HEK293 (cell line): Measurements from ENCODE around the gene GLYATL3.
A peak's percentile ranks its signal among the peaks of the same experiment; 100 is the strongest.

ENCODE experiments used
- ATF2 ChIP-seq: fragments of 450-650 bp; formaldehyde crosslinking; IDR thresholded peaks from 2 replicates; pipeline ENCODE4 v1.5.1; 2016; ENCODE audit warnings: missing biosample characterization, missing genetic modification characterization, low read depth
- BCL11A ChIP-seq: fragments of 450-650 bp; formaldehyde crosslinking; IDR thresholded peaks from 2 replicates; pipeline ENCODE4 v1.5.1; 2016; ENCODE audit warnings: low read depth, missing biosample characterization, missing genetic modification characterization
- BCL6B ChIP-seq: fragments of 450-650 bp; formaldehyde crosslinking; IDR thresholded peaks from 2 replicates; pipeline ENCODE4 v1.5.1; 2017; ENCODE audit warnings: missing biosample characterization, missing genetic modification characterization
- INSM2 ChIP-seq: fragments of 450-650 bp; formaldehyde crosslinking; IDR thresholded peaks from 2 replicates; pipeline ENCODE4 v1.5.1; 2016; ENCODE audit warnings: missing biosample characterization, missing genetic modification characterization
- KLF1 ChIP-seq: fragments of 450-650 bp; formaldehyde crosslinking; IDR thresholded peaks from 2 replicates; pipeline ENCODE4 v1.5.1; 2016; ENCODE audit warnings: missing biosample characterization, missing genetic modification characterization
- KLF16 ChIP-seq: fragments of 450-650 bp; formaldehyde crosslinking; IDR thresholded peaks from 2 replicates; pipeline ENCODE4 v1.5.1; 2017; ENCODE audit warnings: missing biosample characterization, missing genetic modification characterization
- MYNN ChIP-seq: fragments of 450-650 bp; formaldehyde crosslinking; IDR thresholded peaks from 2 replicates; pipeline ENCODE4 v1.5.1; 2016; ENCODE audit warnings: missing biosample characterization, missing genetic modification characterization, borderline replicate concordance
- OVOL3 ChIP-seq: fragments of 450-650 bp; formaldehyde crosslinking; IDR thresholded peaks from 2 replicates; pipeline ENCODE4 v1.5.1; 2016; ENCODE audit warnings: missing biosample characterization, missing genetic modification characterization
- PRDM6 ChIP-seq: fragments of 450-650 bp; formaldehyde crosslinking; IDR thresholded peaks from 2 replicates; pipeline ENCODE4 v1.5.1; 2017; ENCODE audit warnings: missing biosample characterization, missing genetic modification characterization
- SP3 ChIP-seq: fragments of 450-650 bp; formaldehyde crosslinking; IDR thresholded peaks from 2 replicates; pipeline ENCODE4 v1.5.1; 2016; ENCODE audit warnings: missing biosample characterization, missing genetic modification characterization
- TRIM28 ChIP-seq: IDR thresholded peaks from 2 replicates; pipeline ENCODE4 v1.6.1; 2011; ENCODE audit warnings: low read length, control low read depth, borderline replicate concordance
- WT1 ChIP-seq: fragments of 450-650 bp; formaldehyde crosslinking; IDR thresholded peaks from 2 replicates; pipeline ENCODE4 v1.5.1; 2016; ENCODE audit warnings: missing biosample characterization, missing genetic modification characterization
- ZBTB17 ChIP-seq: fragments of 450-650 bp; formaldehyde crosslinking; IDR thresholded peaks from 2 replicates; pipeline ENCODE4 v1.5.1; 2016; ENCODE audit warnings: missing biosample characterization, missing genetic modification characterization
- ZBTB49 ChIP-seq: fragments of 450-650 bp; formaldehyde crosslinking; IDR thresholded peaks from 2 replicates; pipeline ENCODE4 v1.5.1; 2016; ENCODE audit warnings: missing biosample characterization, missing genetic modification characterization, low read depth
- ZBTB6 ChIP-seq: fragments of 450-650 bp; formaldehyde crosslinking; IDR thresholded peaks from 2 replicates; pipeline ENCODE4 v1.5.1; 2017; ENCODE audit warnings: missing biosample characterization, missing genetic modification characterization
- ZEB2 ChIP-seq: fragments of 450-650 bp; formaldehyde crosslinking; IDR thresholded peaks from 2 replicates; pipeline ENCODE4 v1.5.1; 2016; ENCODE audit warnings: missing biosample characterization, missing genetic modification characterization
- ZFP37 ChIP-seq: fragments of 450-650 bp; formaldehyde crosslinking; IDR thresholded peaks from 2 replicates; pipeline ENCODE4 v1.5.1; 2016; ENCODE audit warnings: missing biosample characterization, missing genetic modification characterization
- ZIC2 ChIP-seq: fragments of 450-650 bp; formaldehyde crosslinking; IDR thresholded peaks from 2 replicates; pipeline ENCODE4 v1.5.1; 2016; ENCODE audit warnings: missing biosample characterization, missing genetic modification characterization
- ZNF10 ChIP-seq: fragments of 450-650 bp; formaldehyde crosslinking; IDR thresholded peaks from 2 replicates; pipeline ENCODE4 v1.5.1; 2017; ENCODE audit warnings: missing biosample characterization, missing genetic modification characterization
- ZNF140 ChIP-seq: fragments of 450-650 bp; formaldehyde crosslinking; IDR thresholded peaks from 2 replicates; pipeline ENCODE4 v1.5.1; 2016; ENCODE audit warnings: missing biosample characterization, missing genetic modification characterization
- ZNF146 ChIP-seq: fragments of 450-650 bp; formaldehyde crosslinking; IDR thresholded peaks from 2 replicates; pipeline ENCODE4 v1.5.1; 2016; ENCODE audit warnings: missing biosample characterization, missing genetic modification characterization
- ZNF2 ChIP-seq: fragments of 450-650 bp; formaldehyde crosslinking; IDR thresholded peaks from 2 replicates; pipeline ENCODE4 v1.5.1; 2016; ENCODE audit warnings: missing biosample characterization, missing genetic modification characterization
- ZNF24 ChIP-seq: fragments of 450-650 bp; formaldehyde crosslinking; IDR thresholded peaks from 2 replicates; pipeline ENCODE4 v1.5.1; 2016; ENCODE audit warnings: missing biosample characterization, missing genetic modification characterization
- ZNF292 ChIP-seq: fragments of 450-650 bp; formaldehyde crosslinking; IDR thresholded peaks from 2 replicates; pipeline ENCODE4 v1.5.1; 2016; ENCODE audit warnings: low read depth, missing biosample characterization, missing genetic modification characterization, borderline replicate concordance
- ZNF366 ChIP-seq: fragments of 450-650 bp; formaldehyde crosslinking; conservative IDR thresholded peaks from 2 replicates; pipeline ENCODE4 v1.5.1; 2016; ENCODE audit warnings: missing biosample characterization, missing genetic modification characterization
- ZNF639 ChIP-seq: fragments of 450-650 bp; formaldehyde crosslinking; IDR thresholded peaks from 2 replicates; pipeline ENCODE4 v1.5.1; 2016; ENCODE audit warnings: missing biosample characterization, missing genetic modification characterization
- ZNF843 ChIP-seq: fragments of 450-650 bp; formaldehyde crosslinking; IDR thresholded peaks from 2 replicates; pipeline ENCODE4 v1.5.1; 2016; ENCODE audit warnings: missing biosample characterization, missing genetic modification characterization
- ZXDB ChIP-seq: fragments of 450-650 bp; formaldehyde crosslinking; IDR thresholded peaks from 2 replicates; pipeline ENCODE4 v1.5.1; 2016; ENCODE audit warnings: missing biosample characterization, missing genetic modification characterization

GLYATL3 gene

GRCh38 chr6:49541210-49541724, 41.5 kb downstream of the GLYATL3 start (continued):
- TF ChIP-seq ZBTB49 (tag by site-specific recombination) (no peak), ATF2 (tag by site-specific recombination) (peak; percentile 65), ZNF292 (no peak), ZNF24 (peak; percentile 94), INSM2 (peak; percentile 97), ZNF10 (tag by site-specific recombination) (peak; percentile 92), TRIM28 (peak; percentile 71; the same call in 1 of the 2 replicates), WT1 (tag by site-specific recombination) (peak; percentile 55; the same call in 1 of the 2 replicates), ZNF140 (no peak), ZEB2 (tag by site-specific recombination) (peak; percentile 99), ZIC2 (tag by site-specific recombination) (no peak), BCL6B (tag by site-specific recombination) (peak; percentile 51; the same call in 1 of the 2 replicates), OVOL3 (tag by site-specific recombination) (peak; percentile 58; the same call in 1 of the 2 replicates), PRDM6 (peak; percentile 90), KLF16 (tag by site-specific recombination) (peak; percentile 51; the same call in 1 of the 2 replicates), BCL11A (tag by site-specific recombination) (peak; percentile 84; the same call in 1 of the 2 replicates), KLF1 (no peak), ZXDB (tag by site-specific recombination) (peak; percentile 80), MYNN (tag by site-specific recombination) (0 out of 2 replicates have a peak, but pooled peaks have one; percentile 52), ZNF639 (tag by site-specific recombination) (peak; percentile 98), ZFP37 (tag by site-specific recombination) (peak; percentile 71), ZNF843 (tag by site-specific recombination) (peak; percentile 94), ZNF366 (tag by site-specific recombination) (peak; percentile 92), ZBTB6 (no peak), ZBTB17 (peak; percentile 51; the same call in 1 of the 2 replicates), ZNF2 (tag by site-specific recombination) (peak; percentile 33; the same call in 1 of the 2 replicates), SP3 (peak; percentile 67), ZNF146 (tag by site-specific recombination) (peak; percentile 75)
